ENCODE data around the gene PRM1. TPM values are rescaled to one million over a fixed set of nuclear protein-coding genes. Genes with fewer than 3 reads are reported as not detected.
A peak's percentile ranks its signal among the peaks of the same experiment; 100 is the strongest.

PRM1 gene
- total and polyA plus RNA-seq, 2 of the 13 experiments (the other 11 are each of a cell fraction or from before 2014, with no cell fraction given), result not detected

- no peak for TF ChIP-seq XRCC5 (optimal IDR thresholded peaks at IDR 0.05; ENCODE audit: low read length)
- TF ChIP-seq TRIM22 (IDR thresholded peaks at IDR 0.05), result no peak
- TF ChIP-seq HNRNPL (IDR thresholded peaks at IDR 0.05; ENCODE audit: low read depth, low read length), result no peak
- 0 out of 2 replicates have a peak, but pooled peaks have one; percentile 51 for TF ChIP-seq ZNF329 (CRISPR knock-in tag; IDR thresholded peaks at IDR 0.05; ENCODE audit: low read depth)
- TF ChIP-seq ZNF513 (CRISPR knock-in tag; conservative IDR thresholded peaks at IDR 0.05), result no peak
- no peak for TF ChIP-seq KLF12 (CRISPR knock-in tag; IDR thresholded peaks at IDR 0.05; ENCODE audit: borderline replicate concordance)
- TF ChIP-seq TCF7 (IDR thresholded peaks at IDR 0.05; ENCODE audit: low read depth), result peak; percentile 41; the same call in 1 of the 2 replicates
- no peak for TF ChIP-seq SP1 (IDR thresholded peaks at IDR 0.05)
- no peak for TF ChIP-seq SP1 (CRISPR knock-in tag; IDR thresholded peaks at IDR 0.05)
- TF ChIP-seq RBFOX2 (IDR thresholded peaks at IDR 0.05; ENCODE audit: low read depth, low read length), result no peak
- no peak for TF ChIP-seq SSRP1 (CRISPR knock-in tag; IDR thresholded peaks at IDR 0.05)
- TF ChIP-seq ZMYM2 (CRISPR knock-in tag; IDR thresholded peaks at IDR 0.05), result peak; percentile 99
- peak; percentile 100 for TF ChIP-seq ZNF18 (CRISPR knock-in tag; IDR thresholded peaks at IDR 0.05; ENCODE audit: insufficient replicate concordance)
- no peak; the same call in 1 of the 2 replicates for TF ChIP-seq ZSCAN21 (CRISPR knock-in tag; IDR thresholded peaks at IDR 0.05; ENCODE audit: borderline replicate concordance)
- TF ChIP-seq ZNF841 (CRISPR knock-in tag; IDR thresholded peaks at IDR 0.05; ENCODE audit: borderline replicate concordance), result no peak
- TF ChIP-seq NFAT5 (CRISPR knock-in tag; IDR thresholded peaks at IDR 0.05), result no peak
- TF ChIP-seq ZNF496 (CRISPR knock-in tag; IDR thresholded peaks at IDR 0.05; ENCODE audit: insufficient replicate concordance), result no peak
- TF ChIP-seq ZNF367 (CRISPR knock-in tag; IDR thresholded peaks at IDR 0.05; ENCODE audit: borderline replicate concordance), result no peak
- TF ChIP-seq TMF1 (CRISPR knock-in tag; IDR thresholded peaks at IDR 0.05; ENCODE audit: low read depth), result no peak
Observed at GRCh38 chr16:11309895-11310633, 28.9 kb upstream of the PRM1 start (continued).
